Endothelial cell of umbilical vein (primary cell): Measurements from ENCODE around the gene SCYGR6.

ENCODE experiments used
- CTCF ChIP-seq, 2 donors: IDR thresholded peaks; 1 replicate in 1 of 2; 2 replicates in 1 of 2; pipeline ENCODE4 v1.5.1; 2011; ENCODE audit warnings: low read length in 2 of 2, mild to moderate bottlenecking in 2 of 2, moderate library complexity in 2 of 2, control low read depth in 1 of 2, inconsistent platforms in 1 of 2, low read depth in 1 of 2; ENCODE audit not compliant: insufficient read depth in 1 of 2; ENCODE audit errors: extremely low read depth in 1 of 2
- EZH2 ChIP-seq: IDR thresholded peaks from 2 replicates; pipeline ENCODE4 v1.6.1; 2012; ENCODE audit warnings: borderline replicate concordance, low read depth, mild to moderate bottlenecking, moderate library complexity, low read length, inconsistent platforms; ENCODE audit not compliant: severe bottlenecking
- POLR2AphosphoS5 ChIP-seq: IDR thresholded peaks from 2 replicates; pipeline ENCODE4 v1.6.1; 2012; ENCODE audit warnings: low read depth, mild to moderate bottlenecking, control low read depth, low read length, moderate library complexity; ENCODE audit not compliant: insufficient read depth

- TF ChIP-seq EZH2 (no peak), CTCF (IDR thresholded peaks at IDR 0.05; ENCODE audit: extremely low read depth in 1 of 2, insufficient read depth in 1 of 2, low read depth in 1 of 2, low read length in 2 of 2) (no peak), POLR2AphosphoS5 (no peak)
These were observed 11.3 kb downstream of the SCYGR6 start for GRCh38 chr2:227713291-227713690.
